Stimulated activated CD8-positive, alpha-beta memory T cell treated with anti-CD3 and anti-CD28 coated beads, Interleukin-12 subunit alpha, Interleukin-12 subunit beta, amount 100 ng/mL, for 24 hours (primary cell): ENCODE data around the gene GLRX2.
"Not testable (repeated sequence)": the region's sequence is repeated elsewhere in the genome, so short reads cannot be mapped to it uniquely, and the experiment has no call there.

Experiments
- DNase-seq: peaks from one replicate; pipeline ENCODE4 v3.0.0-alpha.2; 2020; ENCODE audit errors: extremely low read depth

The GLRX2 gene, protein sequence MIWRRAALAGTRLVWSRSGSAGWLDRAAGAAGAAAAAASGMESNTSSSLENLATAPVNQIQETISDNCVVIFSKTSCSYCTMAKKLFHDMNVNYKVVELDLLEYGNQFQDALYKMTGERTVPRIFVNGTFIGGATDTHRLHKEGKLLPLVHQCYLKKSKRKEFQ

DNA sequence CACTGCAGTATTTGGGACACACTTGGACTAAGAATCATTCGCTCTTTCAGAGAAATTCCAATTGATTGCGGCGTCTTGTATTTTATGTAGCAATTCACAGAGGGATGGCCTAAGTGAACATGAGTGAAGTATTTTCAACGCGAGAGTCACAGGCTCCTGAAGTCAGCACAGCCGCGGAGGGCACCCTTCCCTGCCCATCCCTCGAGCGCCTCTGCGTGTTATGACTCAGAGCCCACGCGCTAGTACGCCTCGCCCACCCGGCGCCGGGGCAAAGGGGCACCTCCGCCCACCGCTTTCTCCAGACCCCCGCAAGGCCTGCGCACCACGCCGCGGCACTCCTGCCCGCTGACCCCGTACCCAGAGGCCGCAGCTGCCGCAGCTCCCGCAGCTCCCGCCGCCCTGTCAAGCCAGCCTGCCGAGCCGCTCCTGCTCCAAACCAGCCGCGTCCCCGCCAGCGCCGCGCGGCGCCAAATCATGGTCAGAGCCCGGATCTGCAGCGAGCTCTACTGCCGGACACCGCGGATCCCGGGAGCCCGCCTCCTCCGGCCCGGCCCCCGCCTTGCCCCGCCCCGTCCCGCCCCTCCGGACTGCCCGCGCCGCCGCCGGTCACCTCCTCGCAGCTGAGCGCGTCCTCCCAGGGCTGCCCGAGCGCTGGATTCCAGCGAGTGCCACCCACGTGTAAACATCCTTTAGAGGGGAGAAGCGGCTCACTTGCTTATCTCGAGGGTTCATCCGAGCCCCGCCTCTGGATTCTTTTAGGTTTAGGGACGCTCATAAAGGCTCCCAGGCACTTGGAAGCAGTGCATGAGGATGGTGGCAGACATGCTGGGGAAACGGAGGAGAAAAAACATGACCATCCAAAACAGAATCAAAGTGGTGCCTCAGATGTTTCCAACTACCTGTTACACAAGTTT lies at the start of gene GLRX2:
TSS of gene GLRX2 (minus strand) at position 508 of the 914 bp plus-strand sequence. CDS start at position 476, 32 bp downstream.
- DNase-seq = peak; percentile 24

DNA sequence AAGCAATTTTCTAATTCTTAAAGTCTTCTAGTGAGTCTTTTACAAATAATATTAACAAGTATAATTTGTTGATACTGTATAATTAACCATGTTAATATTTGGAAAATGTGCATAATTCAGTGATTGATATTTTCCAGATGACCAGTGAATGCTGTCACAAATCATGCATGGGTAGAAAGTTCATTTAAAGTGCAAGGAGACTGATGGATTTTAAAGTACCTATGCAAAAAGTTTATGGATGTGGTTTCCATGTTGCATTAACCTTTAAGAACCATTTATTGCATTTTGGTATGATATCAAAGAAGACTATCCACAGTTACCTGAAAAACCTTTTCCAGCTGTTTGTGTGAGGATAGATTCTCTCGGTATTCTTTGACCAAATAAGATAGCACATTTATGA lies 39.8 kb upstream of the GLRX2 start:
- DNase-seq = no peak

GRCh38 chr1:193144361-193144938 lies 39.2 kb upstream of the GLRX2 start:
- no peak for DNase-seq

- DNase-seq = no peak
Measured at GRCh38 chr1:193143285-193143684, 38.1 kb upstream of the GLRX2 start.

GRCh38 chr1:193142409-193142808 lies 37.2 kb upstream of the GLRX2 start:
- no peak for DNase-seq

GRCh38 chr1:193141804-193142203 lies 36.6 kb upstream of the GLRX2 start:
- no peak for DNase-seq

- no peak for DNase-seq
Measured at GRCh38 chr1:193140254-193140653, 35.0 kb upstream of the GLRX2 start.

- no peak for DNase-seq
Measured at GRCh38 chr1:193131266-193131860, 26.1 kb upstream of the GLRX2 start.

GRCh38 chr1:193125369-193125768 lies 20.2 kb upstream of the GLRX2 start:
- DNase-seq = no peak

DNA sequence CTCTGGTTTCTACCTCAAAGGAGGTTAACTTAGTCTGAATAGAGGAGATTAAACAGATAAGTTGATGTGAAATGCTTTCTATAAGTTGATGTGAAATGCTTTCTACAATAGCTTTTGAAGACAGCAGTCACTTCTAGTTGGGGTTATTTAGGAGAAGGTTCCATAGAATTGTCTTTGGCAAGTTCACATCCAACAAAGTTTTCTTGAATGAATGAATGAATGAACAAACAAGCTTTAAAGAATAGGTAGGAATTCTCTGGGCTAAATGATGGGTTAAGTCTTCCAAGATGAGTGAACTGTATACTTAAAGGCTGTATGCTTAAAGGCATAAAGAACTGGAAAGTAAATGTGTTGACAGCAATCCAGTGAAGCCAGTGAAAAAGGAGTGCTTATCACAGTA lies 18.5 kb upstream of the GLRX2 start:
- no peak for DNase-seq

DNA sequence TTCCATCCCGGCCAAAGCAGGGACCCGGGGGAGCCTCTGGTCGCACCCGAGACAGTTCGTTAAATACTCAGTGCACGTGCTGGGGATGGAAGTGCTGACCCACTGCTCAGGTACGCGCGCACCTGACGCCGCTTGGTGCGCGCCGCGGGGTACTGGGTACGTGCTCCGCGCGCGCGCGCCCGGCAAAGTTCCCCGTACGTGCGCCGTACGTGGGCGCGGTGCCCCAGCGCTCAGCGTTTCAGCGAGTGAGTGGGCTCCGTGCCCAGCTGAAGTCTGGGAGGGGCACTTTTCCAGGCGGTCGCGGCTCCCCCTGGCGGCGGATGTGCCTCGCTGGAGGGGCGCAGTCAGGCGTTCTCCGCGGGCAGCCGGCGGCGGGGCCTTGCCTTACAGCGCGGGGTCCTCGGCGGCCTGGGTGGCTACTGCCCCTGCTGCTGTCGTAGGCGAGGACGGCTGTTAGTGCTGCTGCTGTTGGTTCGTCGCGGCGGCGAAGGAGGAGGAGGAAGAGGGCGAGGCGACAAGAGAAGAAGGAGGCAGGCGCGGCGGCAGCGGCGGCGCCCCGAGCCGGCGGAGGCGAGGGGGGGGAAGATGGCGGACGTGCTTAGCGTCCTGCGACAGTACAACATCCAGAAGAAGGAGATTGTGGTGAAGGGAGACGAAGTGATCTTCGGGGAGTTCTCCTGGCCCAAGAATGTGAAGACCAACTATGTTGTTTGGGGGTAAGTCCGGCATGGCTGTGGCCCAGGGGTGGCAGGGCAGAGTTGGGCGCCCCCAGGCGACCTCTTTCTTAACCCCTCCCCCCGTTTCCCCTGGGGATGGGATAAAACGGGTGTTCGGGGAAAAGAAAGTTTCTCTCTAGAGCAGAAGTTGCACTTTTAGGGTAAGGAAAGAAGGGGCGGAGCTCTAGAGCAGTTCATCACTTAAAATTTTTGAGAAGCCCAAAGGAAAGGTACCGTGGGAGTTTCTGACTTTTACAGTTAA lies 16.7 kb upstream of the GLRX2 start, which contains the start of gene CDC73:
TSS of gene CDC73 (plus strand) at position 416 of the 978 bp plus-strand sequence. CDS start at position 586, 170 bp downstream.
- DNase-seq = peak; percentile 99

GRCh38 chr1:193120604-193121166 lies 15.5 kb upstream of the GLRX2 start:
- DNase-seq = no peak

DNA sequence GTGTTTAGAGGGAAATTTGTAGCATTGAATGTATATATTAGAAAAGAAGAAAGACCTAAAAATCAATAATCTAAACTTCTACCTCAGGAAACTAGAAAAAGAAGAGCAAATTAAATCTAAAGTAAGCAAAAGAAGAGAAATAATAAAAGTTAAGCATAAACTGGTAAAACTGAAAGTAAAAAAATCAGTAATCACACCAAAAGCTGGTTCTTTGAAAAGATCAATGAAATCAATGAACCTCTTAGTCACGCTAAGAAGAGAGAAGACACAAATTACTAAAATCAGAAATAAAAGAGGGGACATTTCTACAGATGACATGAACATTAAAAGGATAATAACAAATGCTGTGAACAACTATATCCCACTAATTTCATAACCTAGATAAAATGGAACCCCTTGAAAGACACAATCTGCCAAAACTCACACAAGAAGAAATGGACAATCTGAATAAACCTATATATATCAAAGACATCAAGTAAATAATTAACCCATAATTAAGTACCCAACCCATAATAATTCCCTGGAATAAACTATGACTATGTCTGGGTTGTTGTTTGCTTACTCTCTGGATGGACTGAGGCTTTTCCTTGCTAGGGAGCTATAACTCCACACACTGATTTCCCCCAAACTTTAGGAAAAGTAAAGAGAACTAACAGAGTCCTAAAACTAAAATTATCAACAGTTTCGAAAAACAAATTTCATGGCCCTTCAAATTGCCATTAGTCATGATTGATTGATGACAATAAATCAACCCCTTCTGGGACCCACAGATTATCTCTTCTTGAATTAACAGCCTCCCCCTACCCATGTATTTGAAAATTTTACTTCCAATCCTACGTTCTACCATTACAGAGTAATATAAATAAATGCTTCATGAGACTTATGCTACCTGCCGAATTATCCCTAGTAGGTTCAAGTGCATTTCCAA lies 13.9 kb upstream of the GLRX2 start:
- no peak for DNase-seq

DNA sequence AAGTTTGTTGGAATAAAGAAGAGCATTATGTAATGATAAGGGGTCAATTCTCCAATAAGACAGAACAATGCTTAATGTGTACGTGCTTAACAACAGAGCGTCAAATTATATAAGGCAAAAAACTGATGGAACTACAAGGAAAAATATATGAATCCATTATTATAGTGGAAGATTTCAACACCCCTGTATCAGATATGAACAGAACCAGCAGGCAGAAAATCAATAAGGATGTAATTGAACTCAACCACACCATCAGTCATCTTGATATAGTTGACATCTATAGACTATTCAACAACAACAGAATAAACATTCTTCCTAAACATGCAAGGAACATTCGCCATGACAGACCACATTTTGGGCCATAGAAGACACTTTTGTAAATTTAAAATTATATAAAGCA lies 13.0 kb upstream of the GLRX2 start:
- no peak for DNase-seq

- not testable (repeated sequence) for DNase-seq
Measured at GRCh38 chr1:193117167-193117566, 12.0 kb upstream of the GLRX2 start.

GRCh38 chr1:193115629-193116227 lies 10.5 kb upstream of the GLRX2 start:
- no peak for DNase-seq

GRCh38 chr1:193114485-193115095 lies 9.4 kb upstream of the GLRX2 start:
- no peak for DNase-seq

DNA sequence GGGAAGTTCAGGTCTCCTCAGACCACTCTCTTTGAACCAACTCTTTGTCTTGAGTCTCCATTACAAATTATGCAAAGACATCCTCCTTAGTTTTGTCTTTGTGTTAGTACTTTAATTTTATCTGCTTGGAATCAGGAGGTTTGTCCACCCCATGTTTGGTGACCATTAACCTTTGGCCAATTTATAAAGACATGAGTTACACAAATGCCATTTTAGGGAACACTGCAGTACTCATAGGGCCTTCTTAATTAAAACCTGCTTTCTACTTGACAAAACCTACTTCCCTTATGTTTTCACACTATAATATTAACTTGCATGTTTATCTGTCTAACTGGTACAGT lies 8.7 kb upstream of the GLRX2 start:
- no peak for DNase-seq
